ENCODE data around the gene PSPH.
"Not testable (repeated sequence)": the region's sequence is repeated elsewhere in the genome, so short reads cannot be mapped to it uniquely, and the experiment has no call there.

Gene PSPH

DNA sequence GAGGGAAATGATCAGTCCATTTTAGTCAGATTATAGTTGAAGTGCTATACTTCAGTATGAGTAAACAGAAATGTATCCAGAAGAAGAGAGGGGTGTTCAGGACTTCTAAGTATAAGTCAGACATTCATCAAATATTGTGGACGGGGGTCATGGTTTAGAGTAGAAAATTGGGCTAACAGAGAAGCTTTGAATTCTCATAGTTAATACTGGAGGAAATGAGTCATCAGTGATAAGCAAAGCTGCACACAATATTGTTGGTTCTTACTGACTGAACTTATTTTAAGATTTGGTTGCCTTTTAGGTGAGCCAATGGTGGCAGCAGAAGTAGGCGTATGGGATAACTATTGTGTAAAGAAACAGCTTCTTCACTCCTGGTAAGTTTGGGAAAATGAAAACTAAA is 11.1 kb upstream of the PSPH start:
- no peak for DNase-seq (ENCODE audit: low read depth)

DNA sequence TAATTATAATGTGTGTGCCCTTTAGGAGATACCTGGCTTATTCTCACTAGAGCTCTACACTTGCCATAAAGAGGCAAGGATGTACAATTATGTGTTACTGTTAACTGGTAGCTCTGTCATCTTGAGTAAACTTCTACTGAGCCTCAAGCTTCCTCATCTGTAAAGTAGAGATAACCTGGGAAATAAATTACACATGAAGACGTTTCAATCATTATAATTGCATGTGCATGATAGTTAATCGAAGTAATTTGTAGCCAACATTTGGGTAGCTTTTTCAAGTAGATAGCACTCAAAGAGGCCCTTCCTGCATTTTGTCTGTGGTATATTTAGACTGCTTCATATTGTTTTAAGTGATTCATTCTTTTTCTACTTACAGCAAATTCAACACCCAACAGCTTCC is 2.7 kb upstream of the PSPH start:
- DNase-seq (ENCODE audit: low read depth), result no peak

DNA sequence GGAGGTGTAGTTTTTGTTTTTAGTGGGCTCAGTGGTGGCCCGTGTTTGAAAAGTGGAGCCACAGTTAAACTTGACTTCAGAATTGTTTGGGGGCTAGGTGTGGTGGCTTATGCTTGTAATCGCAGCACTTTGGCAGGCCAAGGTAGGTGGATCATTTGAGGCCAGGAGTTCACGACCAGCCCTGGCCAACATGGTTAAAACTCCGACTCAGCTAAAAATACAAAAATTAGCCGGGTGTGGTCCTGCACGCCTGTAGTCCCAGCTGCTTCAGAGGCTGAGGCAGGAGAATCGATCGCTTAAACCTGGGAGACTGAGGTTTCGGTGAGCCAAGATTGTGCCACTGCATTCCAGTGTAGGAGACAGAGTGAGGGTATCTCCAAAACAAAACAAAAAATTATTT is 2.1 kb upstream of the PSPH start:
- DNase-seq (ENCODE audit: low read depth), result no peak

DNA sequence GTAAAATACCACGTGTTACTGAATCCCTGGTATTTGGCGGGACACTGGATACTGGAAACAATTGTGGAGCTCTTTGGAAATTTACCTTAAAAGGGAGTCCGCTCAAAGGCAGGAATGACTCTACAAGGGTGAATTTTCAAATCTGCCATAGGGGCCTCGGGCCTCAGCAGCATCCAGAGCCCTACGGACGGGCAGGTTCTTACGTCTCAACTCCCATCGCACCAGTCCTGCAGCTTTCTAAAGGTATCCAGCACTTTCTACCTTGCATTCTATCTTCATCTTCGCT is 248 bp downstream of the PSPH start:
- DNase-seq (ENCODE audit: low read depth), result no peak

DNA sequence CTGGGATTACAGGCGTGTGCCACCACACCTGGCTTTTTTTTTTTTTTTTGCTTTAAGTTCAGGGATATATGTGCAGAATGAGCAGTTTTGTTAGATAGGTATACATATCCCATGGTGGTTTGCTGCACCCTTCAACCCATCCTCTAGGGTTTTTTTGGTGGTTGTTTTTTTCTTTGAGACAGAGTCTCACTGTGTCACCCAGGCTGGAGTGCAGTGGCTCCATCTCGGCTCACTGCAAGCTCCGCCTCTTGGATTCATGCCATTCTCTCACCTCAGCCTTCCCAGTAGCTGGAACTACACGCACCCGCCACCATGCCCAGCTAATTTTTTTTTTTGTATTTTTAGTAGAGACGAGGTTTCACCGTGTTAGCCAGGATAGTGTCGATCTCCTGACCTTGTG is 2.5 kb downstream of the PSPH start:
- DNase-seq (ENCODE audit: low read depth), result not testable (repeated sequence)

DNA sequence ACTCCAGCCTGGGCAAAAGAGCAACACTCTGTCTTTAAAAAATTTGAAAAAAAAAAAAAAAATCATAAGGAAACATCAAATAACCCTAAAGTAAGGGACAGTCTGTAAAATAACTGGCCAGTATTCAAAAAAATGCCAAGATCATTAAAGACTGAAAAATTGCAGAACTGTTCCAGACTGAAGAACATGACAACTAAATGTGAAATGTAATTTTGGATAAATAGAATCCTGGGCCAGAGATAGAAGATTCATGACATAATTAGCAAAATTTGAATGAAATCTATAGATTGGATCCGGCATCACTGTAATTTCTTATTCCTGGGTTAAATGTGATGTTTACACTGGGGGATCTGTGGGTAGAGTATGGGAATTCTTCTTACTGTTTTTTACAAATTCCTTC is 3.0 kb downstream of the PSPH start:
- DNase-seq (ENCODE audit: low read depth), result no peak

DNA sequence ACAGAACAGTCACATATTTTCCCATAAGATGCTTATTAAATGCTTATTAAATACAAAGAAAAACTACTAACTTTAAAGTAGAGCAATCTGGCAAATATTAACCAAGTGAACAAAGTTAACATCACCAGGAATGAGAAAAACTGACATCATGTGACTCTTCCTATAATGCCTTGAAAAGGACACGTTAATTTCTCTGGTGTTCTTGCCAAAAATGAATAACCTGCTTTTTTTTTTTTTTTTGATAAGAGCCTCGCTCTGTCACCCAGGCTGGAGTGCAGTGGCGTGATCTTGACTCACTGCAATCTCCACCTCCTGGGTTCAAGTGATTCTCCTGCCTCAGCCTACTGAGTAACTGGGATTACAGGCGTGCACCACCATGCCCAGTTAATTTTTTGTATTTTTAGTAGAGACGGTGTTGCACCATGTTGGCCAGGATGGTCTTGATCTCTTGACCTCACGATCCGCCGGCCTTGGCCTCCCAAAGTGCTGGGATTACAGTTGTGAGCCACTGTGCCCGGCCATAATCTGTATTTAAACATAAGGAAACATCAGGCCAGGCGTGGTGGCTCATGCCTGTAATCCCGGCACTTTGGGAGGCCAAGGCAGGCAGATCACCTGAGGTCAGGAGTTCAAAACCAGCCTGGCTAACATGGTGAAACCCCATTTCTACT is 3.7 kb downstream of the PSPH start:
- DNase-seq (ENCODE audit: low read depth), result not testable (repeated sequence)

DNA sequence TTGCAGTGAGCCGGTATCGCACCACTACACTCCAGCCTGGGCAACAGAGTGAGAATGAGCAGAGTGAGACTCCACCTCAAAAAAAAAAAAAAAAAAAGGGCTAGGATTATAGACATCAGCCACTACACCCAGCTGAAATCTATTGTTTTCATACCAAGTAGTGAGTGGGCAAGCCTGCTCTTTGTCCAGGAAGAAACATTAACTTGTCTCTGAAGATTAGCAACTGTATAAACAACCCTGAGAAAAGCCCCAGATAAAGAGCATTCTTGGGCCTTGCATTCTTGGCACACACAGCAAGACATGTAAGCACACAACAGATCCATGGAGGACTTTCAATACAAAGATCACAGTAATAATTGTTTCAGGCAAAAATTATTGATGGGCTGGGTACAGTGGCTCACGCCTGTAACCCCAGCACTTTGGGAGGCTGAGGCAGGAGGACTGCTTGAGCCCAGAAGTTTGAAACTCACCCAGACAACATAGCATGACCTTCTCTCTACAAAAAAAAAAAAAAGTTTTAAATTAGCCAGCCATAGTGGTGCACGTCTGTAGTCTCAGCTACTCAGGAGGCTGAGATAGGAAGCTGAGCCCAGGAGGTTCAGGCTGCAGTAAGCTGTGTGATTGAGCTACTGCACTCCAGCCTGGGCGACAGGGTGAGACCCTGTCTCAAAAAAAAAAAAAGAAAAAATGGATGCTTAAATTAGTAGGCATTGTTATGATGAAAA is 4.4 kb downstream of the PSPH start:
- DNase-seq (ENCODE audit: low read depth), result no peak

DNA sequence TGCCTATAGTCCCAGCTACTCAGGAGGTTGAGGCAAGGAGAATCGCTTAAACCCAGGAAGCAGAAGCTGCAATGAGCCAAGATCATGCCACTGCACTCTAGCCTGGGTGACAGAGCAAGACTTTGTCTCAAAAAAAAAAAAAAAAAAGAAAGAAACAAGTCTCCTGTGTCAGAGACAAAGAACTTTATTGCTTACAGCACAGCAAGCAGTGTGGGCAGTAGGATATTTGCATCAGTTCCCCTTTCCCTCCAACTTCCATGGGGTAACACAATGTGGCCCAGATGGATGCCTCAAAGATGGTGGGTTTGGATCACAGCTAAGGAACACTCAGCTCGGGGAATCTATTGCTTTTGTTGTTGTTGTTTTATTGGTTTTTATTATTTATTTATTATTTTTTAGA is 5.5 kb downstream of the PSPH start:
- DNase-seq (ENCODE audit: low read depth), result not testable (repeated sequence)

DNA sequence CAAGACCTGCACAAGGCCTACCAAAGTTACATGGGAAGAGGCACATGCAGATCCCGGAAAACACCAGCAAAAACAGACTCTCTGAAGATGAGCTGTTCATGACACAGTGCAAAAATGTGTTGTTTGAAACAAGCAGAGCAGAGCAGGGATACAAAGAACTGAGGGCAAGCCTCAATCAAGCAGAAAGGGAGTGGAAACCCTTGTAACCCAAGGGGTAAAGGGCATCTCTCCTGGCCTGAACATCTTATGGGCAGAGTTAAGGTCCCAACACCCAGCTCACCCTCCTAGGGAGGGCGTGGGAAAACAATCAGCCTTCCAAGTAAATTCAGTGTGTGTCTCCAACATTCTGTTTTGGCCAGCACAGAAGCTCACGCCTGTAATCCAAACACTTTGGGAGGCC is 10.5 kb downstream of the PSPH start:
- DNase-seq (ENCODE audit: low read depth), result no peak

DNA sequence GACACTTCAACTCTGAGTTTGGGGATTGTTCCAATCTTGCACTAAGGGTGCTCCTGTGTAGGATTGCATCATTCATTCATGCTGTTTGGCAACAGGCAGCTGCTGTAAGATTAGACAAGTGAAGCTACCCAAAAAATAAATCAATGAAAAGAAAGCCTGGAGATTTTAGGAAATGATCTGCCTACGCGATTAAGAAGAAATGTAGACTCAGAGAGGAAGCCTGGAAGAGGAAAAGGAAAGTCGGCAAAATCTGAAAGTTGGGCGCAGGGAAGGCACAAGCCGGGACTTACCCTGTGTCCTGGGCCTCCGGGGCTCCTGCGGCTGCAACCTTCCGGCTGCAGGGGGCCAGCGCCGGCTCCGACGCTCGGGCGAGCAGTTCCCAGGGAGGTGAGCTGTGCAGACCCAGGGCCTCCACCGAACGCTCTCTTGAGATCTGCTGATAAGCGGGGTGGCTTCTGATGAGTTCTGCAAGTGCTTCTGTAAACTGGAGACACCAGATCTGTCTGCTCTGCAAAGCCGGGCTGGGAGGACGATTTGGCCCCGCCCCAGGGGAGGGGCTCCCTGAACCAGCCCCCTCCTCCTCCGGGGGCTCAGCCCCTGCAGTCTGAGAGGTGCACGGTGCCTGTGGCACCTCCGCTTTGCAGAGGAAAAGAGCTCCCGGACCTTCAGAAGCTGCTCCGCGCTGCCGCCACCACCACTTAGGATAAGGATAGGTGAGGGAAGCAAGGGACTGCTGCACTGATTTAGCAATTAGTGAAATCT is 17.4 kb downstream of the PSPH start:
- peak; percentile 36 for DNase-seq (ENCODE audit: low read depth)

DNA sequence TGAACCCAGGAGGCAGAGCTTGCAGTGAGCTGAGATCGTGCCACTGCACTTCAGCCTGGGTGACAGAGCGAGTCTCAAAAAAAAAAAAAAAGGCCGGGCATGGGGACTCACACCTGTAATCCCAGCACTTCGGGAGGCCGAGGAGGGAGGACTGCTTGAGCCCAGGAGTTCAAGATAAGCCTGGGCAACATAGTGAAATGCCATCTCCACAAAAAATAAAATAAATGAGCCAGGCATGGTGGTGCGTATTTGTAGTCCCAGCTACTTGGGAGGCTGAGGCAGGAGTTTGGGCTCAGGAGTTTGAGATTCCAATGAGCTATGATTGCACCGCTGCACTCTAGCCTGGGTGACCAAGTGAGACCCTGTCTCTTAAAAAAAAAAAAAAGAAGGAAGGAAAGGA is 18.7 kb downstream of the PSPH start:
- DNase-seq (ENCODE audit: low read depth), result not testable (repeated sequence)

DNA sequence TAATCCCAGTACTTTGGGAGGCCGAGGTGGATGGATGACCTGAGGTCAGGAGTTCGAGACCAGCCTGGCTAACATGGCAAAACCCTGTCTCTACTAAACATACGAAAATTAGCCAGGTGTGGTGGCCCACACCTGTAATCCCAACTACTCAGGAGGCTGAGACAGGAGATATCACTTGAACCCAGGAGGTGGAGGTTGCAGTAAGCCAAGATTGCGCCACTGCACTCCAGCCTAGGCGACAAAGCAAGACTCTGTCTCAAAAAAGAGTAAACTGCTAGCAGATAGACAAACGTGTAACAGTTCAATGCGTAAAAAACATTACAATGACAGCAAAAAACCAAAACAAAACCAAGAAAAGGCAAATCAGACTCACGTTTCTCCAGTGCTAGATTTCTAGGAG is 19.7 kb downstream of the PSPH start:
- DNase-seq (ENCODE audit: low read depth), result not testable (repeated sequence)

DNA sequence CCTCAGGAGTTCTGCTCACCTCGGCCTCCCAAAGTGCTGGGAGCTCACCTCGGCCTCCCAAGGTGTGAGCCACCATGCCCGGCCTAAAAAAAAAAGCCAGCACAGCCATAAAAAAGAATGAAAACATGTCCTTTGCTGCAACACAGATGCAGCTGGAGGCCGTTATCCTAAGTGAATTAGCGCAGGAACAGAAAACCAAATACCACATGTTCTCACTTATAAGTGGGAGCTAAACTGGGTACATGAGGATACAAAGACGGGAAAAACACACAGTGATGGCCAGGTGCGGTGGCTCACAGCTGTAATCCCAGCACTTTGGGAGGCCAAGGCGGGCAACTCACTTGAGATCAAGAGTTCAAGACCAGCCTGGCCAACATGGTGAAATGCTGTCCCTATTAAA is 20.9 kb downstream of the PSPH start:
- no peak for DNase-seq (ENCODE audit: low read depth)

DNA sequence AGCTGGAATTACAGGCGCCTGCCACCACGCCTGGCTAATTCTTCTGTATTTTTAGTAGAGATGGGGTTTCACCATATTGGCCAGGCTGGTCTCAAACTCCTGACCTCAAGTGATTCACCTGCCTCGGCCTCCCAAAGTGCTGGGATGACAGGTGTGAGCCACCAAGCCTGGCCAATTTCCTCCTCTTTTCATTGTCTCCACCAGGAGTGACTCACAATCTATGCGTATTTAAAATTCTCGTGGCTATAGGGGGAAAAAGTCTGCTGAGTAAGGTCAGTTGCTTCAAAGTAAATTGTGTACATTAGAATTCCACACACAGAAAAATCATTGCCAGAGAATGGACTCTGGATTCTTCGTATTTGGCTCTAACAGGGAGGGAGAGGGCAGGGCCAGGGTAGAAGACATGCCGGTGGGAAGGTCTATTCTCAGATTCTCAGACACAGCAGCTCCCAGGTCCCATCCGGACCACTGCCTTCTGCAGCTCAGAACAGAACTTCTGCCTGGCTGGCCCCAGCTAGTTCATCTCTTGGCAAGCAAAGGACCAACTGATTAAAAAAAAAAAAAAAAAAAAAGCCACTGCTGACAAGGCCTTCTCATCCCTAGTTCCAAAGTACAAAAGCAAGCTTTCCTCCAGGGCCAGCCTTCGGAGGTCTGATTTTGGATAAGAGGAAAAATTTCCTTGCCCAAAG is 22.2 kb downstream of the PSPH start:
- DNase-seq (ENCODE audit: low read depth), result no peak

DNA sequence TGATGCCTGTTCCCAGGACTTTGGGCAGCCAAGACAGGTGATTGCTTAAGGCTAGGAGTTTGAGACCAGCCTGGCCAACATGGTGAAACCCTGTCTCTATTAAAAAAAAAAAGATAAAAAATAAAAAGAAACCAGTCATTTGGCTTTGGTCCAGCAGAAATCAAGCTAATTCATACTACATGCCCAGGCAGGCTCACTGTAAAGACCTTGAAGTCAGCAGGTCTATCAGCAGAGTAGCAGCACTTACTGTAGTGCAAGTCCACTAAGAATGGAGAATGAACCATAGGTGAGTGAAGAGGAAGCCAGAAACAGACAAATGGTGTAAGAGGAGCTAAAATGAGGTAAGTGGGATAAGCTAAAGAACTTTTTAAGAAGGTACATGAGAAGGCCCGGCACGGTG is 24.7 kb downstream of the PSPH start:
- DNase-seq (ENCODE audit: low read depth), result no peak

DNA sequence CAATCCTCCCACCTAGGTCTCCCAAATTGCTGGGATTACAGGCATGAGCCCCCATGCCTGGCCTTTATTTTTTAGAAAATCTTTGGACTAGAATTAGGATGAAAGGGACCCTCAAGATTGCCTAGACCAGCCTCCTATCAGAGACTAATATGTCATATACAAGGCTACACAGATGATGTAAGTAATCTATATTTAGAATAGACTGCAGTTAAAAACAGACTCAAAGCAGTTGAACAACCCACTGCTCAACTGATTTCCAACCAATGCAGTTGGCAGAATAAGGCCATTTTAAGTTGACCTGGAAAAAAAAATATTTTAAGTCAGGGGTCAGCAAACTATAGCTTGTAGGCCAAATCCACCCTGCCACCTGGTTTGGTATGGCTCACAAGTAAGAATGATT is 27.7 kb downstream of the PSPH start:
- no peak for DNase-seq (ENCODE audit: low read depth)

DNA sequence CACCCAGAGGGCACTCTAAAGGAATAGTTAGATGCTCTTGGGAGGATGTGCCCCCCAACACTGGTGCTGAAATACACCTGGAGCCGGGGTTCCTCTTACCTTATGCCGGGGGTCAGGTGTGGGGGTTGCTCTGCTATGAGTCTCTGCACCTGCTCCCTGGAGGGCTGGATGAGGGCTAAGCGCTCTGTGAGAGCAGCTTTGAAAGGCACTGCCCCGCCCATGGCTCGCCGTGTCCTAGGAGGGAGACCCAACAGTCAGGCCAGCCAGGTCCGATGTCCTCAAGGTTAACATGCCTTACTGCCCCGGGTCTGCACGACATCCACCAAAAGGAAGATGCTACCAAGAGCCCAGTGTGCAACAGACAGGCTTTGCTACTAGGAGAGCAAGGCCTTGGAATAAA is 31.7 kb downstream of the PSPH start:
- DNase-seq (ENCODE audit: low read depth), result no peak

DNA sequence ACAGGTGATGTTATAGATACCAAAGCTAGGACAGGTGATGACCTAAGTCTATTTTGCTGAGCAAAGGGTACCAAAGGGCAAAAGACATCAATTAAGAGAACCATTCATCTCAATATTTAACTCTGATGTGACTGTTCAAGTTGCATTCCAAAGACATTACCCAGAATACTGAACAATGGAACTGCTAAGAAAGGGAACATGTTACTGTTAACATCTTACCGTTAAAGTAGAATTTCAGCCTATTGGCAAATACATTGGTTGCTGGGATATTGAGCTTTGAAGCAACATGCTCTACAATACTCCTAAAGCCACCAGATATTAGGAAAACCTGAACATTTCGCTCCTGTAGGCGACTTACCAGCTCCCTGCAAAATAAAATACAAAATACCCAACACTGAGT is 34.2 kb downstream of the PSPH start:
- DNase-seq (ENCODE audit: low read depth), result not testable (repeated sequence)

DNA sequence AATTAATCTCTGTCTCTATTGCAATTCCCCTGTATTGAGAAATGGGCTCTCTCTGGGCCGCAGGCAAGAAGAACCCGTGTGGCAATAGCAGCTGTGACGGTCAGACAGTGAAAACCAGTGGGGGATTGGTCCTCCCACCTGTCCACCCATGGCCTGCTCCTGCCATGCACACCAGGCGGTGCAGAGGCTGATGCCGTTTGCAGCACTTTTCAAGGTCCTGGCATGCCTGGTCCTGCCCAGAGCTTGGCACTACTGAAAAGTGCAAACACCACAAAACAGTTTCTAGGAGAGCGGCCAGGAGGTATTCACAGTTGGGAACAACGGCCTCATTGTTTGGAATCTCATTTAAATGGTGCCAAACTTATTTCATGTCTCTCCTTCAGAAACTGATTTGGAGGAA is 41.5 kb downstream of the PSPH start:
- no peak for DNase-seq (ENCODE audit: low read depth)

DNA sequence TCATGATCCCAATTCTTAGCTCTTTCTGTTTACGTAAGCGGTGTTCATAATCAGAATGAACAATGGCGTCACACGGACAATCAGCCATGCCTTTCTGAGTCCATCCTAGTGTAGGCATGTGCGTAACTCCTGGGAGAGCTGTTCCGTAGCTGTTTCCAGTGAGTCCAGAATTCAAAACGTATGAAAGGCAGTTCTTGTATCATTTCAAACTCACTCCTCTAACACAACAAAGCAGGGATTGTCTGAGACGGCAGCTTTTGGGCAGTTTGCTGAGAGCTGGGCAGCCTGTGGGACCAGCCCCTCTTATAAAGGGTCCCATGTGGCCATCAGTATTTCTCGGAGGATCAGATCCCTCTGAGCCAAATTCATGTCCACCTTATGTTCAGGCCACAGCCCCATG is 43.4 kb downstream of the PSPH start:
- DNase-seq (ENCODE audit: low read depth), result no peak

DNA sequence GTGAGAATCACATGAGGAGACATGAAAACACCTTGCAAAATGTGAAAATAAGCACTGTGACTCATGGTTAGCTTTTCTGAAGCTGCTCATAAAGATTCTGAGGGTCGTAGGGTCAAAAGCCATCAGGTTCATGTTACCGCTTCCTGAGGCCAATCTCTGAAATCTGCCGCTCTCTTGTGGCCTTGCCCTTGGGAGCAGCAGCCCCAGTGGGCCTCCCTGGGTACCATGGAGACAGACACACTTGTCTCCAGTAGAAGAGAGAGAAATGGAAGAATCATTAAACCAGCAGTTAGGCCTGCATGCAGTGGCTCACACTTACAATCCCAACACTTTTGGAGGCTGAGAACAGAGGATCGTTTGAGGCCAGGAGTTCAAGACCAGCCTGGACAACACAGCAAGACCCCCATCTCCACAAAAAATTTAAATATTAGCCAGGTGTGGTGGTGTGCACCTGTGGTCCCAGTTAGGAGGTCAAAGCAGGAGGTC is 44.0 kb downstream of the PSPH start:
- no peak for DNase-seq (ENCODE audit: low read depth)

DNA sequence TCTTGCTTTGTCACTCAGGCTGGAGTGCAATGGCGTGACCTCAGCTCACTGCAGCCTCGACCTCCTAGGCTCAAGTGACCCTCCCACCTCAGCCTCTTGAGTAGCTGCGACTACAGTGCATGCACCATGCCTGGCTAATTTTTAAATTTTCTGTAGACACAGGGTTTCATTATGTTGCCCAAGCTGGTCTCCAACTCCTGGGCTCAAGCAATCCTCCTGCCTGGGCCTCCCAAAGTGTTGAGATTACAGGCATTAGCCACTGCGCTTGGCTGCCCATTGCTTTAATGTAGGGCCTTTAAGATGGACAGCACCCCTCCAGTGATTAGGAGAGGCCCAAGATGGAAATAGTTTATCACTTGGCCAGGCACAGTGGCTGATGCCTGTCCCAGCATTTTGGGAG is 47.5 kb downstream of the PSPH start:
- no peak for DNase-seq (ENCODE audit: low read depth)

Data from stromal cell of bone marrow (primary cell).